ENCODE results near the gene ERGIC2. TPM values are rescaled to one million over a fixed set of nuclear protein-coding genes. Genes with fewer than 3 reads are reported as not detected.
"Not testable (repeated sequence)": the region's sequence is repeated elsewhere in the genome, so short reads cannot be mapped to it uniquely, and the experiment has no call there.

Gene ERGIC2
- total and polyA plus RNA-seq, 7 experiments from 2014 or later: 36.0 to 85.7 (median 78.6) TPM

DNA sequence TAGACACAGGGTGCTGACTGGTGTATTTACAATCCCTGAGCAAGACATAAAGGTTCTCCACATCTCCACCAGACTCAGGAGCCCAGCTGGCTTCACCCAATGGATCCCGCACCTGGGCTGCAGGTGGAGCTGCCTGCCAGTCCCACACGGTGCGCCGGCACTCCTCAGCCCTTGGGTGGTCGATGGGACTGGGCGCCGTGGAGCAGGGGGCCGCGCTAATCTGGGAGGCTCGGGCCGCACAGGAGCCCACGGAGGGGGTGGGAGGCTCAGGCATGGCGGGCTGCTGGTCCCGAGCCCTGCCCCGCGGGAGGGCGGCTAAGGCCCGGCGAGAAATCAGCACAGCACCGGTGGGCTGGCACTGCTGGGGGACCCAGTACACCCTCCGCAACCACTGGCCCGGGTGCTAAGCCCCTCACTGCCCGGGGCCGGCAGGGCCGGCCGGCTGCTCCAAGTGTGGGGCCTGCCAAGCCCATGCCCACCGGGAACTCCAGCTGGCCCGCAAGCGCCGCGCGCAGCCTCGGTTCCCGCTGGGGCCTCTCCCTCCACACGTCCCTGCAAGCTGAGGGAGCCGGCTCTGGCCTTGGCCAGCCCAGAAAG lies 5.2 kb upstream of the ERGIC2 start:
- CTCF ChIA-PET: not testable (repeated sequence)

GRCh38 chr12:29385194-29385593 lies 4.2 kb upstream of the ERGIC2 start:
- H3K36me3 Mint-ChIP-seq; H3K4me3 ChIP-seq (ENCODE audit: low read length); H3K27ac ChIP-seq (ENCODE audit: low read depth, low read length); H3K27me3 Mint-ChIP-seq; CTCF ChIA-PET; H3K9me3 ChIP-seq (ENCODE audit: control insufficient read depth in 2 of 3, low read length in 3 of 3); DNase-seq; POLR2A ChIA-PET; H3K4me3 Mint-ChIP-seq; H3K36me3 ChIP-seq (ENCODE audit: control insufficient read depth in 2 of 3, insufficient read depth in 3 of 3, low read length in 3 of 3); H3K9me3 Mint-ChIP-seq; H3K4me1 ChIP-seq (ENCODE audit: control insufficient read depth in 2 of 2, insufficient read depth in 2 of 2, low read length in 2 of 2); H3K27me3 ChIP-seq (ENCODE audit: control insufficient read depth in 2 of 2, insufficient read depth in 2 of 2, low read length in 2 of 2); intact Hi-C loops (cut with micrococcal nuclease); ATAC-seq: not testable (repeated sequence)
- Mint-ChIP-seq H3K4me1 (peaks cover 10 to 32% (median 27%) of the 10 kb centered on the region in 7 donors), H3K27ac (peak overlapping the region in 1 of 9 donors; percentile 18)

More for the DNA sequence above, 5.2 kb upstream of the ERGIC2 start:
- peaks cover 0 to 13% of the 10 kb centered on the region in 2 donors for H3K4me1 ChIP-seq (ENCODE audit: control insufficient read depth in 2 of 2, insufficient read depth in 2 of 2, low read length in 2 of 2)
- DNase-seq; H3K27ac ChIP-seq (ENCODE audit: low read depth, low read length); H3K9me3 Mint-ChIP-seq; H3K27me3 Mint-ChIP-seq; H3K9me3 ChIP-seq (ENCODE audit: control insufficient read depth in 2 of 3, low read length in 3 of 3); H3K36me3 ChIP-seq (ENCODE audit: control insufficient read depth in 2 of 3, insufficient read depth in 3 of 3, low read length in 3 of 3); intact Hi-C loops (cut with micrococcal nuclease); H3K27ac Mint-ChIP-seq; H3K27me3 ChIP-seq (ENCODE audit: control insufficient read depth in 2 of 2, insufficient read depth in 2 of 2, low read length in 2 of 2); H3K4me3 Mint-ChIP-seq; ATAC-seq; H3K4me3 ChIP-seq (ENCODE audit: low read length): not testable (repeated sequence)
- POLR2A ChIA-PET: interaction anchor here (0.6 kb wide), 1 partner anchor 283 kb away, joined by 3 read pairs; no protein-coding TSS in a partner anchor
- H3K36me3 Mint-ChIP-seq: peaks cover 0 to 13% (median 0%) of the 10 kb centered on the region in 5 donors
- H3K4me1 Mint-ChIP-seq: peaks cover 12 to 37% (median 30%) of the 10 kb centered on the region in 7 donors

DNA sequence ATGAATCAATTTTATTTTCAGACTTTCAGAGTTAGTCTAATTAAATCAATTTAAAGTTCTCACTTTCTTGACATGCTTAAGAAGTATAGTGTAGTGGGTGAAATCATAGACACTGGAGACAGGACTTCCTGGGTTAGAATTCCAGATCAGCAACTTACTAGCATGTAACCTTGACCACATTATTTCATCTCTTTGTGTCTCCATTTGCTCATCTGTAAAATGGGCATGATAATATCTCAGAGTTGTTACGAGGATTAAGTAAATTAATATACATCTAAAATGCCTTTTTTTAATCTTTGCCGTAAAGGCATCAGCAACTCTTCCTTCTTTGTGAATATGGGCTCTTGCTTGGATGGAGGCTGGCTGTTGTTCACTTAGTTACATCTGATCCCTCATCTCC lies 1.3 kb upstream of the ERGIC2 start:
- intact Hi-C loops (cut with micrococcal nuclease): loop anchor here in 1 of 2 donors (5.0 kb wide), 1 partner anchor 230 kb away; no protein-coding TSS in a partner anchor
- POLR2A ChIA-PET: no interaction called here
- H3K27ac Mint-ChIP-seq: peak overlapping the region; percentile 92 to 98 (median 96)
- DNase-seq: no peak
- H3K36me3 ChIP-seq (ENCODE audit: control insufficient read depth in 2 of 3, insufficient read depth in 3 of 3, low read length in 3 of 3): peaks cover 0 to 5% (median 0%) of the 10 kb centered on the region in 3 experiments
- H3K4me3 Mint-ChIP-seq: peak overlapping the region in 9 of 10 donors; percentile 48 to 95 (median 93)
- no peaks in the 10 kb centered on the region for H3K9me3 ChIP-seq (ENCODE audit: control insufficient read depth in 2 of 3, low read length in 3 of 3)
- H3K4me1 ChIP-seq (ENCODE audit: control insufficient read depth in 2 of 2, insufficient read depth in 2 of 2, low read length in 2 of 2): peaks cover 9 to 12% of the 10 kb centered on the region in 2 donors
- CTCF ChIA-PET: no interaction called here
- H3K27me3 Mint-ChIP-seq: no peaks in the 10 kb centered on the region
- no peak overlapping the region for H3K4me3 ChIP-seq (ENCODE audit: low read length)
- peak overlapping the region; percentile 91 for H3K27ac ChIP-seq (ENCODE audit: low read depth, low read length)
- peaks cover 20 to 49% (median 36%) of the 10 kb centered on the region in 7 donors for H3K4me1 Mint-ChIP-seq
- no peaks in the 10 kb centered on the region for H3K27me3 ChIP-seq (ENCODE audit: control insufficient read depth in 2 of 2, insufficient read depth in 2 of 2, low read length in 2 of 2)
- peaks cover 0 to 2% (median 0%) of the 10 kb centered on the region in 11 donors for H3K9me3 Mint-ChIP-seq
- H3K36me3 Mint-ChIP-seq: peaks cover 0 to under 1% (median 0%) of the 10 kb centered on the region in 5 donors
- ATAC-seq: no peak

GRCh38 chr12:29376118-29376517 lies 4.9 kb downstream of the ERGIC2 start:
- POLR2A ChIA-PET: interaction anchor here (0.7 to 1.1 kb wide), 2 partner anchors 91 to 1948 kb away, joined by 3 to 4 read pairs; no protein-coding TSS in a partner anchor
- Histone ChIP-seq H3K9me3 (ENCODE audit: control insufficient read depth in 2 of 3, low read length in 3 of 3) (no peaks in the 10 kb centered on the region), H3K27ac (ENCODE audit: low read depth, low read length) (no peak overlapping the region), H3K4me1 (ENCODE audit: control insufficient read depth in 2 of 2, insufficient read depth in 2 of 2, low read length in 2 of 2) (peaks cover 12 to 13% of the 10 kb centered on the region in 2 donors), H3K4me3 (ENCODE audit: low read length) (no peak overlapping the region), H3K36me3 (ENCODE audit: control insufficient read depth in 2 of 3, insufficient read depth in 3 of 3, low read length in 3 of 3) (peaks cover 0 to 8% (median 0%) of the 10 kb centered on the region in 3 experiments), H3K27me3 (ENCODE audit: control insufficient read depth in 2 of 2, insufficient read depth in 2 of 2, low read length in 2 of 2) (no peaks in the 10 kb centered on the region)
- no peaks in the 10 kb centered on the region for H3K27me3 Mint-ChIP-seq
- H3K4me1 Mint-ChIP-seq: peaks cover 9 to 60% (median 41%) of the 10 kb centered on the region in 7 donors
- intact Hi-C loops (cut with micrococcal nuclease): no loop called here
- peak overlapping the region in 1 of 10 donors; percentile 11 for H3K4me3 Mint-ChIP-seq
- peaks cover 0 to 23% (median 5%) of the 10 kb centered on the region in 5 donors for H3K36me3 Mint-ChIP-seq
- CTCF ChIA-PET: interaction anchor here (1.2 kb wide), 1 partner anchor 273 kb away, joined by 3 read pairs; no protein-coding TSS in a partner anchor
- ATAC-seq: no peak
- H3K9me3 Mint-ChIP-seq: peaks cover 0 to 2% (median 0%) of the 10 kb centered on the region in 11 donors
- no peak for DNase-seq
- peak overlapping the region in 2 of 9 donors; percentile 38 to 74 for H3K27ac Mint-ChIP-seq

- intact Hi-C loops (cut with micrococcal nuclease): no loop called here
- CTCF ChIA-PET: interaction anchor here (1.2 kb wide), 1 partner anchor 54 kb away, joined by 3 read pairs; no protein-coding TSS in a partner anchor
- Histone ChIP-seq H3K27me3 (ENCODE audit: control insufficient read depth in 2 of 2, insufficient read depth in 2 of 2, low read length in 2 of 2) (no peaks in the 10 kb centered on the region), H3K9me3 (ENCODE audit: control insufficient read depth in 2 of 3, low read length in 3 of 3) (no peaks in the 10 kb centered on the region), H3K4me1 (ENCODE audit: control insufficient read depth in 2 of 2, insufficient read depth in 2 of 2, low read length in 2 of 2) (peaks cover 8 to 11% of the 10 kb centered on the region in 2 donors), H3K4me3 (ENCODE audit: low read length) (no peak overlapping the region), H3K36me3 (ENCODE audit: control insufficient read depth in 2 of 3, insufficient read depth in 3 of 3, low read length in 3 of 3) (peaks cover 0 to 7% (median 0%) of the 10 kb centered on the region in 3 experiments), H3K27ac (ENCODE audit: low read depth, low read length) (no peak overlapping the region)
- Mint-ChIP-seq H3K27me3 (no peaks in the 10 kb centered on the region), H3K4me3 (no peak overlapping the region), H3K36me3 (peaks cover 0 to 24% (median 5%) of the 10 kb centered on the region in 5 donors), H3K27ac (no peak overlapping the region), H3K4me1 (peaks cover 12 to 54% (median 35%) of the 10 kb centered on the region in 7 donors), H3K9me3 (no peaks in the 10 kb centered on the region)
- ATAC-seq (no peak), DNase-seq (no peak)
- POLR2A ChIA-PET: no interaction called here
Observed at GRCh38 chr12:29374913-29375312, 6.1 kb downstream of the ERGIC2 start.

DNA sequence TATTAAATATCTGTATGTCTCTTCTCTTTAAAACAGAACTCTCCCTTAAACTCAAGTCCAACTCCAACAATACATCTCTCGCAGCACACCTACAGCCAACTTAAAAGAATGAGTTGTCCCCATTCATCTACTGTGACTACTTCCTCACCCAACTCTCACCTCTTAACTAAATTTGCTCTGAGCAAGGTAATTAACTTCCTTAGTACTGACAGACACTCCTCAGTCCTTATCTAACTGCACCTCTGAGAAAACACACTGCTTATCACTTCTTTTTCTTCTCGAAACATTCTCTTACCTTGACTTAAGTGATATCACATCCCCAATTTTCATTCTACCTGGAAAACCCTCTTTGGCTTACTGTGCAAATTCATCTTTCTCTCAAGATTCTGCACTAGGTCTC lies 7.0 kb downstream of the ERGIC2 start:
- H3K27ac Mint-ChIP-seq: no peak overlapping the region
- Histone ChIP-seq H3K4me1 (ENCODE audit: control insufficient read depth in 2 of 2, insufficient read depth in 2 of 2, low read length in 2 of 2) (peaks cover 0 to 4% of the 10 kb centered on the region in 2 donors), H3K27me3 (ENCODE audit: control insufficient read depth in 2 of 2, insufficient read depth in 2 of 2, low read length in 2 of 2) (no peaks in the 10 kb centered on the region), H3K9me3 (ENCODE audit: control insufficient read depth in 2 of 3, low read length in 3 of 3) (no peaks in the 10 kb centered on the region), H3K36me3 (ENCODE audit: control insufficient read depth in 2 of 3, insufficient read depth in 3 of 3, low read length in 3 of 3) (peaks cover 0 to 16% (median 0%) of the 10 kb centered on the region in 3 experiments), H3K27ac (ENCODE audit: low read depth, low read length) (no peak overlapping the region), H3K4me3 (ENCODE audit: low read length) (no peak overlapping the region)
- peaks cover 6 to 45% (median 27%) of the 10 kb centered on the region in 7 donors for H3K4me1 Mint-ChIP-seq
- CTCF ChIA-PET: interaction anchor here (1.2 kb wide), 1 partner anchor 54 kb away, joined by 4 read pairs; no protein-coding TSS in a partner anchor
- no peaks in the 10 kb centered on the region for H3K27me3 Mint-ChIP-seq
- DNase-seq (no peak), ATAC-seq (no peak)
- H3K4me3 Mint-ChIP-seq: no peak overlapping the region
- intact Hi-C loops (cut with micrococcal nuclease): no loop called here
- POLR2A ChIA-PET: interaction anchor here (0.6 kb wide), 1 partner anchor 270 kb away, joined by 3 read pairs; no protein-coding TSS in a partner anchor
- H3K9me3 Mint-ChIP-seq: no peaks in the 10 kb centered on the region
- H3K36me3 Mint-ChIP-seq: peaks cover 0 to 24% (median 5%) of the 10 kb centered on the region in 5 donors

Data from naive thymus-derived CD4-positive, alpha-beta T cell (primary cell).